ENCODE results near the gene NDUFB8.
A peak's percentile ranks its signal among the peaks of the same experiment; 100 is the strongest.

NDUFB8 gene

GRCh38 chr10:100506596-100507356 lies 22.9 kb downstream of the NDUFB8 start:
- DNase-seq: no peak

- DNase-seq: no peak
These were observed 24.5 kb downstream of the NDUFB8 start for GRCh38 chr10:100505164-100505563.

- no peak for DNase-seq
These were observed 25.6 kb downstream of the NDUFB8 start for GRCh38 chr10:100504096-100504495.

- DNase-seq: no peak
These were observed 26.7 kb downstream of the NDUFB8 start for GRCh38 chr10:100502926-100503494.

- DNase-seq: no peak
These were observed 28.2 kb downstream of the NDUFB8 start for GRCh38 chr10:100501423-100501822.

- no peak for DNase-seq
These were observed 31.6 kb downstream of the NDUFB8 start for GRCh38 chr10:100498059-100498458.

GRCh38 chr10:100496567-100496966 lies 33.1 kb downstream of the NDUFB8 start:
- no peak for DNase-seq

- no peak for DNase-seq
These were observed 39.1 kb downstream of the NDUFB8 start for GRCh38 chr10:100490531-100490930.

GRCh38 chr10:100489396-100489795 lies 40.3 kb downstream of the NDUFB8 start:
- DNase-seq: no peak

- DNase-seq: no peak
These were observed 42.1 kb downstream of the NDUFB8 start for GRCh38 chr10:100487529-100487928.

GRCh38 chr10:100485801-100486495 lies 43.7 kb downstream of the NDUFB8 start:
- DNase-seq: no peak

- DNase-seq: no peak
These were observed 44.3 kb downstream of the NDUFB8 start for GRCh38 chr10:100485366-100485765.

- DNase-seq: no peak
These were observed 45.6 kb downstream of the NDUFB8 start for GRCh38 chr10:100483876-100484666.

- DNase-seq: no peak
These were observed 46.9 kb downstream of the NDUFB8 start for GRCh38 chr10:100482834-100483185.

GRCh38 chr10:100482181-100482833 lies 47.4 kb downstream of the NDUFB8 start:
- peak; percentile 46 for DNase-seq

- DNase-seq: peak; percentile 72
These were observed 48.1 kb downstream of the NDUFB8 start for GRCh38 chr10:100481462-100482081.

- DNase-seq: no peak
These were observed 49.7 kb downstream of the NDUFB8 start for GRCh38 chr10:100480002-100480401.

- DNase-seq: no peak
These were observed 50.6 kb downstream of the NDUFB8 start for GRCh38 chr10:100479037-100479436.

GRCh38 chr10:100477970-100478369 lies 51.7 kb downstream of the NDUFB8 start:
- no peak for DNase-seq

Measured in NCI-H2227 treated with DMSO at 0.1 percent for 48 hours (cell line).